CD4-positive, alpha-beta T cell treated with Interleukin-15 for 4 hours (primary cell): ENCODE results near the gene FRK.
"Not testable (repeated sequence)": the region's sequence is repeated elsewhere in the genome, so short reads cannot be mapped to it uniquely, and the experiment has no call there.

Experiments used
- DNase-seq: peaks from one replicate; pipeline ENCODE4 v3.0.0-alpha.2; 2020; ENCODE audit warnings: low spot score

The FRK gene

GRCh38 chr6:116074732-116075390, 14.2 kb upstream of the FRK start:
- DNase-seq: no peak

GRCh38 chr6:116073765-116074440, 13.2 kb upstream of the FRK start:
- DNase-seq: no peak

- DNase-seq: no peak
These were observed 11.7 kb upstream of the FRK start for GRCh38 chr6:116072368-116072767.

- DNase-seq: no peak
These were observed 10.1 kb upstream of the FRK start for GRCh38 chr6:116070616-116071389.

- DNase-seq: no peak
These were observed 9.4 kb upstream of the FRK start for GRCh38 chr6:116070101-116070500.

GRCh38 chr6:116066789-116067188, 6.1 kb upstream of the FRK start:
- no peak for DNase-seq

- DNase-seq: no peak
These were observed 4.0 kb upstream of the FRK start for GRCh38 chr6:116064666-116065065.

- DNase-seq: no peak
These were observed 1.8 kb upstream of the FRK start for GRCh38 chr6:116062496-116062895.

- DNase-seq: no peak
These were observed 749 bp downstream of the FRK start for GRCh38 chr6:116059713-116060571.

GRCh38 chr6:116057766-116058165, 2.9 kb downstream of the FRK start:
- no peak for DNase-seq

GRCh38 chr6:116055513-116055912, 5.2 kb downstream of the FRK start:
- no peak for DNase-seq

GRCh38 chr6:116051244-116051643, 9.4 kb downstream of the FRK start:
- no peak for DNase-seq

GRCh38 chr6:116050737-116051136, 10.0 kb downstream of the FRK start:
- no peak for DNase-seq

- no peak for DNase-seq
These were observed 11.4 kb downstream of the FRK start for GRCh38 chr6:116049321-116049720.

GRCh38 chr6:116047173-116047933, 13.3 kb downstream of the FRK start:
- DNase-seq: no peak

GRCh38 chr6:116046737-116047136, 14.0 kb downstream of the FRK start:
- no peak for DNase-seq

- not testable (repeated sequence) for DNase-seq
These were observed 14.4 kb downstream of the FRK start for GRCh38 chr6:116046272-116046671.

GRCh38 chr6:116041934-116042333, 18.8 kb downstream of the FRK start:
- no peak for DNase-seq

GRCh38 chr6:116040993-116041392, 19.7 kb downstream of the FRK start:
- DNase-seq: no peak

- no peak for DNase-seq
These were observed 23.8 kb downstream of the FRK start for GRCh38 chr6:116036885-116037284.

GRCh38 chr6:116036075-116036773, 24.5 kb downstream of the FRK start:
- no peak for DNase-seq
